ENCODE data around the gene SMC5.

The SMC5 gene

GRCh38 chr9:70256123-70256551 is 2.6 kb upstream of the SMC5 start:
- DNase-seq (ENCODE audit: low spot score), result no peak
- no peak for TF ChIP-seq CTCF (IDR thresholded peaks at IDR 0.05; ENCODE audit: extremely low read depth, insufficient read depth, missing control alignments)
- in situ Hi-C loops (cut with MboI; ENCODE audit: low pct_unique_long_range_greater_than_20kb, low sequenced_read_pairs, unreplicated experiment), result no loop called here

GRCh38 chr9:70257502-70257901 is 1.3 kb upstream of the SMC5 start:
- in situ Hi-C loops (cut with MboI; ENCODE audit: low pct_unique_long_range_greater_than_20kb, low sequenced_read_pairs, unreplicated experiment), result no loop called here
- no peak for DNase-seq (ENCODE audit: low spot score)
- no peak for TF ChIP-seq CTCF (IDR thresholded peaks at IDR 0.05; ENCODE audit: extremely low read depth, insufficient read depth, missing control alignments)

GRCh38 chr9:70257991-70258691 is 637 bp upstream of the SMC5 start:
- no peak for TF ChIP-seq CTCF (IDR thresholded peaks at IDR 0.05; ENCODE audit: extremely low read depth, insufficient read depth, missing control alignments)
- DNase-seq (ENCODE audit: low spot score), result no peak
- in situ Hi-C loops (cut with MboI; ENCODE audit: low pct_unique_long_range_greater_than_20kb, low sequenced_read_pairs, unreplicated experiment), result no loop called here

GRCh38 chr9:70259512-70259802 is 679 bp downstream of the SMC5 start:
- in situ Hi-C loops (cut with MboI; ENCODE audit: low pct_unique_long_range_greater_than_20kb, low sequenced_read_pairs, unreplicated experiment), result no loop called here
- no peak for DNase-seq (ENCODE audit: low spot score)

GRCh38 chr9:70260007-70260443 is 1.2 kb downstream of the SMC5 start:
- no peak for TF ChIP-seq CTCF (IDR thresholded peaks at IDR 0.05; ENCODE audit: extremely low read depth, insufficient read depth, missing control alignments)
- in situ Hi-C loops (cut with MboI; ENCODE audit: low pct_unique_long_range_greater_than_20kb, low sequenced_read_pairs, unreplicated experiment), result no loop called here
- DNase-seq (ENCODE audit: low spot score), result no peak

More at GRCh38 chr9:70259512-70259802, 679 bp downstream of the SMC5 start:
- TF ChIP-seq CTCF (IDR thresholded peaks at IDR 0.05; ENCODE audit: extremely low read depth, insufficient read depth, missing control alignments), result no peak

- no peak for TF ChIP-seq CTCF (IDR thresholded peaks at IDR 0.05; ENCODE audit: extremely low read depth, insufficient read depth, missing control alignments)
- DNase-seq (ENCODE audit: low spot score), result peak; percentile 21
- in situ Hi-C loops (cut with MboI; ENCODE audit: low pct_unique_long_range_greater_than_20kb, low sequenced_read_pairs, unreplicated experiment), result no loop called here
Measured at GRCh38 chr9:70260606-70261005, 1.8 kb downstream of the SMC5 start.
